Effector CD4-positive, alpha-beta T cell (primary cell): ENCODE measurements around the gene ZNF823.
"Not testable (repeated sequence)": the region's sequence is repeated elsewhere in the genome, so short reads cannot be mapped to it uniquely, and the experiment has no call there.

Experiments used
- DNase-seq: peaks from one replicate; pipeline ENCODE4 v3.0.0-alpha.2; 2020

ZNF823 gene

DNA sequence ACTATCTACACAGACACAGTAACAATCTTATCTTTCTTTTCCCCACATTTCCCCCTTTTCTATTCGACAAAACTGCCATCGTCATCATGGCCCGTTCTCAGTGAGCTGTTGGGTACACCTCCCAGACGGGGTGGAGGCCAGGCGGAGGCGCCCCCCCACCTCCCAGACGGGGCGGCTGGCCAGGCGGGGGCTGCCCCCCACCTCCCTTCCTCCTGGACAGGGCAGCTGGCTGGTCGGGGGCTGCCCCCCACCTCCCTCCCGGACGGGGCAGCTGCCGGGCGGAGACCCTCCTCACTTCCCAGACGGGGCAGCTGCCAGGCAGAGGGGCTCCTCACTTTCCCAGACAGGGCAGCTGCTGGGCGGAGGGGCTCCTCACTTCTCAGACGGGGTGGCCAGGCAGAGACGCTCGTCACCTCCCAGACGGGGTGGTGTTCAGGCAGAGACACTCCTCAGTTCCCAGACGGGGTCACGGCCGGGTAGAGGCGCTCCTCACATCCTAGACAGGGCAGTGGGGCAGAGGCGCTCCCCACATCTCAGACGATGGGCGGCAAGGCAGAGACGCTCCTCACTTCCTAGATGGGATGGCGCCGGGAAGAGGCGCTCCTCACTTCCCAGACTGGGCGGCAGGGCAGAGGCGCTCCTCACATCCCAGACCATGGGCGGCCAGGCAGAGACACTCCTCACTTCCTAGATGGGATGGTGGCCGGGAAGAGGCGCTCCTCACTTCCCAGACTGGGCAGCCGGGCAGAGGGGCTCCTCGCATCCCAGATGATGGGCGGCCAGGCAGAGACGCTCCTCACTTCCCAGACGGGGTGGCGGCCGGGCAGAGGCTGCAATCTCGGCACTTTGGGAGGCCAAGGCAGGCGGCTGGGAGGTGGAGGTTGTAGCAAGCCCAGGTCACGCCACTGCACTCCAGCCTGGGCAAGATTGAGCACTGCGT lies 61.8 kb downstream of the ZNF823 start:
- not testable (repeated sequence) for DNase-seq

DNA sequence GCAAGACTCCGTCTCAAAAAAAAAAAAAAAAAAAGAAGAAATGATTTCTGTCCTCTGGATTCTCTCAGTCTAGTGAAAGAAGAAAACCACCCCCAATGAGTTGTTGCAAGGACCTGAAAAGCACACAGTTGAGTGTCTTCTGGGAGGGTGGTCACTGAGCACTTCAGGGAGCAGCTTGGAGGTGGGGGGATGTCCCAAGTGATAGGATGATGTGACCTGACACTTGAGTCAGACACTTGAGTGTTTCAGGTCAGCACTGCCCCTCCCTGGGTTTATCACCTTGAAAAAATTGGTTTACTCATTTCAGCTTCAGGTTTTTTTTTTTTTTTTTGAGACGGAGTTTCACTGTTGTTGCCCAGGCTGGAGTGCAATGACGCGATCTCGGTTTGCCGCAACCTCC lies 63.2 kb downstream of the ZNF823 start:
- DNase-seq: no peak

DNA sequence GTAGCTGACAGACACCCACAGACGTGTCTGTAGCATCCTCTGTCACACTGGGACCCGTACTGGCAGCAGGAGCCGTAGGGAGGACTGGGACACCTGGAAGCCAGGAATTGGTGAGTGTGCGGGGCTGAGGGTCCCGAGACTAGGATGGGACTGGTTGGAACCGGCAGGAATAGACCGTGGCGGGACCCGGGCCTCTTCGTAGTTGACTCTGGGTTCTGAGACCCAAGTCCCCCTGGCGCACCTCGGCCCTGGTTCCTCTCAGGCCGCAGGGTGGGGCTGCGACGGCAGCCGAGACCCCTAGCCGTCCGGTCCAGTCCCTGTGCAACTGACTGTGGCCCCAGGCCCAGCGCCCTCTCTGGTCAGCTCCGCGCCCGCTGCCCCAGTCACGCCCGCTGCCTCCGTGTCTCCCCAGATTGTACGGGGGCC lies 64.7 kb downstream of the ZNF823 start:
- DNase-seq: no peak

DNA sequence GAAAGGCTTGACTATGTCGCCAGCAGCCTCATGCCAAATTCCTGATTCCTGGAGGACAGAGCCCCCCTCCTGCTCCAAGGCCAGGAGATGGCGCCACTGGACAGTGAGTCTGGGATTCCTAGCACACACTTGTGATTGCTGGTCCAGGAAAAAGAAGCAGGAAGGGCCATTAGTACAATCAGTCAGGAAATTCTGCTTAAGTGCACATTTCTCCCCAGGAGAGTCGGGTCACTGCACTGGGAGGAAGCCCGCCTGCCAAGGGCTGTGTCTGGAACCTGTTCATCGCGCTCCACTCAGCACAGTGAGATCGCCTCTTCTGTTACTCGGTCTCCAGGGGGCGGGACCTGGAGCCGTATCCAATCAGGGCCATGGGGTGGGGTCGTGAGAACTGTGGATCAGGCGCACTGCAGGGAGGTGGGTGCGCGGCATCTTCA lies 65.1 kb downstream of the ZNF823 start:
- DNase-seq: no peak
